NCI-H2196 (cell line): Measurements from ENCODE around the gene KDM7A.

Experiments used
- DNase-seq: peaks from one replicate; lab custom pipeline; 2025; ENCODE audit not compliant: unreplicated experiment; lab: John Stamatoyannopoulos, UW

Gene KDM7A

DNA sequence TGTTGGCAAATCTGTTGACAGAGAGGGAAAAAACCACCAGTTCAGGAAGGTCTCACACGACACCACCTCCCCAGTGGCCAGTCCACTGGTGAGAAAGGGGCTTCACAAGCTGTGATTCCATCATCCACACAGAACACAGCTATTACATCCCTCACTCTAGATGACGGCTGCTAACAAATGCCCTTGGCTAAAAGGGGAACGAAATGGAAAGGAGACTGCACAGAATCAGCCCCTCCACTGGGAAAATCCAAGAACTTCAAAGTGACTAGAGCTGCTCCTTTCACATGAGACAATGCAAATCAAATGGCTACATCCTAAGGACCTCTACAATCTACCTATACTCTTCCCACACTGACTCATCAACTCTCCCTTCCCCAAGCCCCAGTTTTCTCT is 119.6 kb downstream of the KDM7A start:
- no peak for DNase-seq

- no peak for DNase-seq
Measured at GRCh38 chr7:140056431-140057142, 120.2 kb downstream of the KDM7A start.

GRCh38 chr7:140055833-140056232 is 121.0 kb downstream of the KDM7A start:
- DNase-seq = no peak

DNA sequence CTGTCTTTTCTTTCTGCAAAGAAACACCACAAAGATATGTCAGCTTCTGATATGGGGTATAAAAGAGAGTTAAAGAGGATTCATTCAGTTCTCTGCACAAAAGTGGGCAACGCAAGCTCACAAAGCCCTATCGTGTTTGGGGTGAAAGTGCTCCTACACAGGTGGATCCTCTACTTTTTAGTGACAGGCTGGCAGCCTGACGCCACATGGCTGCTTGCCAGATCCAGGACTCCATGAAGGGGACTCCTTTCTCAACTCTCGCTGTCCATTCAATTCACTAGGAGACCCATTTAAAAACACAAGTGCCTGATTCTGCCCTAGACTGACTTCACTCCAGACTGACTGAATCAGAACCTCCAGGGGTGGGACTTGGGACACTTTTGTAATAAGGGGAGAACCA is 122.0 kb downstream of the KDM7A start:
- DNase-seq = no peak

DNA sequence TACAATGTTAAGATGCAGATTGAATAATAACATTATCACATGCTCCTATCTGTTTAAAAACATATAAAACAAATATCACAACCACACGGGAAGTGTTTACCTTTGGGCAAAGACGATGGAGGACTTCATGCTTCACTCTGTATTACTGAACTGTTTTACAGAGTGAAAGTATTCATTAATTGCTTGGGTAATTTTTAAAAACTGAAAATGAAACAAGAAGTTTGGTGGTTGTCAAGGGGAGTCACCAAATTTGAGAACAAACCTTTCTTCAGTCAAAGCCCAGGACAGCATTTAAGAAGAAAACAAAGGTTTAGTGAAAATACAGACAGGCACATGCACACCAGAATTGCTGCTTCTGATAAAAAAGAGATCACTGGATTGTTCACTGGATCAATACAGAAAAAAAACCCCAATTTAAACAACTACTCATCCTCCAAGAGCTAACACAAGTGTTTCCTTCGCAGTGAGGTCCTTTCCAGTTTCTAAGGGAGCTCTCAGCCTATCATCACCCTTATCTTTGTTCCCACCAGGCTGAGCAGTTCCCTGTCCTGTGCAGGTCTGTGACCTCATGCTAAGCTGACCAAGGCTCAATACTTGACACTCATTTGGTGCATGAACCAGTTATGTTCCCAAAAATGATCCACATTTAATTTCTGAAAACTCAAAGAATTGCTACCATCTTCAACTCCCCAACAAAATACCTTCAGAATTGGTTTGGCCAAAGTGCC is 122.8 kb downstream of the KDM7A start:
- no peak for DNase-seq

- DNase-seq = no peak
Measured at GRCh38 chr7:140051820-140052219, 125.0 kb downstream of the KDM7A start.

- no peak for DNase-seq
Measured at GRCh38 chr7:140050100-140050499, 126.7 kb downstream of the KDM7A start.

DNA sequence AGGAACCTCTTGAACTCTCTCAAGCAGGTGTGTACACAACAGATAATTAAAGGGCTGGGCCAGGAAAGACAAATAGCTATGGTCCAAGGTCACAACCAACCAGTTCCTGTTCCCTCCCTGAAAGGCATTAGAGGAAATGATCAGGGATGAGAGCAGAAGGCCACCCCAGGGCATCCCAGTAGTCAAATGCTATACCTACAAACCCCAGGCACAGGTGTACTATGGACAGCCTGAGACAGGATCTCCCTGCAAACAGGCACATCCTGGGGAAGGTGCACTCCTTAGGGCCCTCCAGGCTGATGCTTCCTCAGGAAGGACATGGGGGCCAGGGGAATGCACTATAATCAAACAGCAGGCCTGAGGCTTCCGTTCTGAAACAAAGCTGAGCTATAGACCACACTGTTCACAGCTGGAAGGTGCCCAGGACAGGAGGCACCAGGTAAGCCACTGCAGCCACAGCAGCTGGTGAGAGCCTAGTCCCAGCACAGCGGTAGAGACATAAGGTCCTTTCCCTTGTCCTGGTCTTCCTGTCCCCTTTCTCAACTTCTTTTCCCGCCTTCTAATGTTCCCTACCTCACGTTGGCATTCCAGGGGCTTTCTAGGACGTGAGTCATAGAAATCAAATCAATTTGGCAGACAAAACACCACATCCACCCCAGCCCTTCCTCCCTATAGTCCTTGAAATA is 127.3 kb downstream of the KDM7A start:
- DNase-seq = peak; percentile 79

DNA sequence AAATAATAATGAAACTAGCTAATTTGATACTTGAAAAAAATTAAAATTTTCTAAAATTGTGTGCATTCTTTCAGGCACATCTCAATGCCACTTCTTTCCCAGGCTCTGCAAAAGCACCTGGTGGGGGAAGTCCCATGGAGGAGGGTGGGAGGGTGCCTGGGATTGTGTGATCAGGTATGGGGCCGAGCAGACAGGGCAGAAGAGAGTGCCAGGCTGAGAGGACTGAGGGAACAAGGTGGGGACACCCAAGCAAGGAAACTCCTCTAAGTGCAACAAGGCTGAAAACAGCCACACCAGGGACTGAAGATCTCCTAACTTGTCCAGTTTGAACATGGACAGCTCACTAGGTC is 127.8 kb downstream of the KDM7A start:
- DNase-seq = no peak

DNA sequence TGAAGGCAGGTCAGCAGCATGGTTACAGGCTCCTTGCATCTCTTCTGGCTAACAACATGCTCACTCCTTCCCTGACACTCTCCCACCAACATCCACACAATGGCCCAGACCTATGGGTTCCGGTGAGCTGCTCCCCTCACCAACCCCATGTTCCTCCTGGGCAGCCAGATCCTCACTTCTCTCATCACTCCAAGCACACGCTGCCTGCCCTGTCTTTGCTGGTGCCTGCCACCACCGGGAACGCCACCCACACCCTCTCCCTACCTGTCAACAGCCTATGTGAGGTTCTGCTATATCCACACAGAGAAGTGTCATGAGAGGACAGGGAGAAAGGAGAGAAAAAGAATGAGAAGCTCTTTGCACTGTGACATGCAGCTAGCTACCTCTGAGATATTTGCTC is 128.6 kb downstream of the KDM7A start:
- DNase-seq = no peak

DNA sequence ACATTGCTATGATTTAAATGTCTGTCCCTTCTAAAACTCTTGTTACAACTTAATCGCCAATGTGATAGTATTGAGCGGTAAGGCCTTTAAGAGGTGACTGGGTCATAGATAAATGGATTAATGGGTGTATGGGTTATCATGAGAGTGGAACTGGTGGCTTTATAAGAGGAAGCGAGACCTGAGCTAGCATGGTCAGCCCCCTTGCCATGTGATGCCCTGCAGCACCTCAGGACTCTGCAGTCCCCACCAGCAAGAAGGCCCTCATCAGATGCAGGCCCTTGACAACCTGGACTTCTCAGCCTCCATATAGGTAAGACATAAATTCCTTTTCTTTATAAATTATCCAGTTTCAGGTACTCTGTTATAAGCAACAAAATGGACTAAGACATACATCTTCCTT is 129.6 kb downstream of the KDM7A start:
- DNase-seq = no peak

GRCh38 chr7:140045697-140046096 is 131.1 kb downstream of the KDM7A start:
- no peak for DNase-seq

- no peak for DNase-seq
Measured at GRCh38 chr7:140044251-140044650, 132.5 kb downstream of the KDM7A start.

GRCh38 chr7:140042386-140042670 is 134.5 kb downstream of the KDM7A start:
- no peak for DNase-seq

GRCh38 chr7:140041659-140042385 is 135.0 kb downstream of the KDM7A start:
- DNase-seq = no peak

GRCh38 chr7:140039896-140040295 is 136.9 kb downstream of the KDM7A start:
- DNase-seq = no peak

DNA sequence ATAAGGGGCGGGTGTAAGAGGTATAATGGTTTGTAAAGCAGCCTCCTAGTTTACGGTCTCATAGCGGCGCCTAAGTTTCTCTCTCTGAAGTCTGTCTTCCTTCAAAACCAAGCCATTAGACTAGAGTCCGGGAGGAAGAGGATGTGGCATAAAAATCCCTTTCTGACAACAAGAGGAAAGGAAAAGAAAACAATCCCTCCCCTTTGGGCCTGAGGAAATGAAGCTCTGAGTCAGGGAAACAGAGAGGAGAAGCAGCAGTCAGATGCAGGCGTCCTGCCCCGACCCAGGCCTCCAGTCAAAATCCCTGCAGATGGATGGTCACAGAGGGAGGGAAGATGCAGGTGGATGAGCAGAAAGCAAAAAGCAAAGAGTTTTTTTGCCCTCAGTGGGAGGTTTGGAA is 137.7 kb downstream of the KDM7A start:
- DNase-seq = no peak

DNA sequence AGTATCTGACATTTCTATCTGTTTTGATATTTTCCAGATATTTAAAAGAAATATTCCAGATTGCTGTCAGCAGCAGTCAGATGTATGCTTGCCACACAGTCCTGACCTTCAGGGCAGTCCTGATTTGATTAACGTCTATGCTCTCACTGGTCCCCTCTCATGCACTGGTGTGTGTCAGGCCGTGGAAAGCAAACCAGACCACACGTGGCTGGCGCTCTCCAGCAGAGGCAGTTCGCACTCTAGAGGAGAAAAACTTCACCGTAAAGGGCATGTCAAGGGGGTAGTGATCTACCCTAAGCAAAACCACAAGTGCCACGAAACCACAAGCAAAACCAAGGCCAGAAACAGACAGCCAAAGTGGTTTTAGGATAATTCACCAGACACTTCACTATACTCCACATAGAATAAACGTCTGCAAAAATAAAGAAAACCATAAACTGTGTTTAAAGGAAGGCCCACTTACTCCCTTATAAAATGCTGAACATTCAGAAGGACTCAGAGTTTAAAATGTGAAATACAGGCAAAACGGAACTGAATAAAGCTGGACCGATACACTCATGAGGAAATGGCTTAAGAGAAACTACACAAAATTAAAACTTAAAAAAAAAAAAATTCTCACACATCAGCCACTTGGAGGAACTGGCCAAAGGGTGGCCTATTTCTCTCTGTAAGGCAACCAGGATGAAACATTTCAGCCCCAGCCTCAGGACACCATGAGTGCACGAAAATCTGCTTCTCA is 140.4 kb downstream of the KDM7A start:
- no peak for DNase-seq

DNA sequence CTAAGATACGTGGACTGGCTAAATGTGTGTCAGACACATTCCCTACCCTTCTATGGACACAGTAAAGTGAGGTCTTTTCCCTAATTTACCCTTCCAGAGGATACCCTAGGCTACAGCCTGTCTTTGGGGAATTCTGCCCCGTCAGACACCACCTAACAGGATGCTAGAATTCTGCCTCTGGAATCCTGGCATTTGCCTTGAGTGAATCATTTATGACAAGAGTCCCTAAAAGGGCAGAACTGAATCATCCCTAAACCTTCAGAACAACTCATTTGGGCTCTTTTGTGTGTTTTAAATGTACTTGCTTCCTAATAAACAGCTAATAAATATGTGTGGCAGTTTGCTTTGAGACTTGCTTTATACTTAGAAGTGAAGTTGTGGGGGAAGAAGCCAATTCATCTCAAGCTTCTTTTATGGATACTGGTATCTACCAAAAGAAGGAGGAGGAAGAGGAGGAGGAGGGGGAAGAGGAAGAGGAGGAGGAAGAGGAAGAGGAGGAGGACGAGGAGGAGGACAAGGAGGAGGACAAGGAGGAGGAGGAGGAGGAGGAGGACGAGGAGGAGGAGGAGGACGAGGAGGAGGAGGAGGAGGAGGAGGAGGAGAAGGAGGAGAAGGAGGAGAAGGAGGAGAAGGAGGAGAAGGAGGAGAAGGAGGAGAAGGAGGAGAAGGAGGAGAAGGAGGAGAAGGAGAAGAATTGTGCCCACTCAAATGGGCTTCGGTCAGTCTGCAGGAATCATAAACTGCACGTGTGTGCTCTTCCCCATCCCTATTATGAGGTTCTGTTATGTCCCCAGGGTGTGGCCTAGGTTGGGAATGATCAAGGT is 141.2 kb downstream of the KDM7A start:
- DNase-seq = no peak
